Activated naive CD4-positive, alpha-beta T cell treated with anti-CD3 and anti-CD28 coated beads, Interleukin-2, amount 10 ng/mL, durations not matched to agents 7 days and 5 days (primary cell): ENCODE measurements around the gene MUC2.

Source experiments
- CTCF ChIA-PET: fragments of 350-600 bp; sonication (Branson Sonifier 250); formaldehyde crosslinking; loops from one replicate; lab custom pipeline; 2021; ENCODE audit warnings: antibody characterized with exemption; lab: Charles Lee
- DNase-seq: peaks from one replicate; pipeline ENCODE4 v3.0.0-alpha.2; 2020
- H3K27ac Mint-ChIP-seq: one replicate; pipeline ENCODE4 v1.8.0; 2021; ENCODE audit warnings: mild to moderate bottlenecking, moderate library complexity, mixed read lengths
- H3K27me3 Mint-ChIP-seq: one replicate; pipeline ENCODE4 v1.8.0; 2021; ENCODE audit warnings: mild to moderate bottlenecking, mixed read lengths
- H3K36me3 Mint-ChIP-seq: one replicate; pipeline ENCODE4 v1.8.0; 2021; ENCODE audit warnings: mixed read lengths
- H3K4me1 Mint-ChIP-seq: one replicate; pipeline ENCODE4 v1.8.0; 2021; ENCODE audit warnings: mixed read lengths
- H3K4me3 Mint-ChIP-seq: one replicate; pipeline ENCODE4 v1.8.0; 2021; ENCODE audit warnings: mild to moderate bottlenecking, moderate library complexity, mixed read lengths
- H3K9me3 Mint-ChIP-seq: one replicate; pipeline ENCODE4 v1.8.0; 2021; ENCODE audit warnings: mixed read lengths

The MUC2 gene

GRCh38 chr11:1041936-1042608, 32.6 kb upstream of the MUC2 start:
- CTCF ChIA-PET: interaction anchor here (1.6 kb wide), 1 partner anchor 9 kb away, joined by 5 read pairs; no protein-coding TSS in a partner anchor
- Mint-ChIP-seq H3K27ac (no peak overlapping the region), H3K9me3 (no peaks in the 10 kb centered on the region), H3K27me3 (peaks cover 11% of the 10 kb centered on the region), H3K4me3 (no peak overlapping the region), H3K4me1 (no peaks in the 10 kb centered on the region), H3K36me3 (no peaks in the 10 kb centered on the region)
- no peak for DNase-seq

- no peak for DNase-seq
- H3K27ac Mint-ChIP-seq: no peak overlapping the region
- no peaks in the 10 kb centered on the region for H3K9me3 Mint-ChIP-seq
- CTCF ChIA-PET: interaction anchor here (1.6 kb wide), 1 partner anchor 9 kb away, joined by 5 read pairs; no protein-coding TSS in a partner anchor
- H3K27me3 Mint-ChIP-seq: peaks cover 17% of the 10 kb centered on the region
- no peaks in the 10 kb centered on the region for H3K36me3 Mint-ChIP-seq
- no peaks in the 10 kb centered on the region for H3K4me1 Mint-ChIP-seq
- no peak overlapping the region for H3K4me3 Mint-ChIP-seq
Measured at GRCh38 chr11:1042626-1043562, 31.8 kb upstream of the MUC2 start.

GRCh38 chr11:1043563-1044096, 31.0 kb upstream of the MUC2 start:
- H3K4me3 Mint-ChIP-seq: no peak overlapping the region
- DNase-seq: no peak
- peaks cover 25% of the 10 kb centered on the region for H3K27me3 Mint-ChIP-seq
- H3K27ac Mint-ChIP-seq: no peak overlapping the region
- CTCF ChIA-PET: no interaction called here
- no peaks in the 10 kb centered on the region for H3K9me3 Mint-ChIP-seq
- H3K36me3 Mint-ChIP-seq: no peaks in the 10 kb centered on the region
- H3K4me1 Mint-ChIP-seq: no peaks in the 10 kb centered on the region

GRCh38 chr11:1044160-1044559, 30.5 kb upstream of the MUC2 start:
- peaks cover 29% of the 10 kb centered on the region for H3K27me3 Mint-ChIP-seq
- H3K4me1 Mint-ChIP-seq: no peaks in the 10 kb centered on the region
- CTCF ChIA-PET: no interaction called here
- no peaks in the 10 kb centered on the region for H3K36me3 Mint-ChIP-seq
- no peak for DNase-seq
- H3K27ac Mint-ChIP-seq: no peak overlapping the region
- no peak overlapping the region for H3K4me3 Mint-ChIP-seq
- no peaks in the 10 kb centered on the region for H3K9me3 Mint-ChIP-seq

DNA sequence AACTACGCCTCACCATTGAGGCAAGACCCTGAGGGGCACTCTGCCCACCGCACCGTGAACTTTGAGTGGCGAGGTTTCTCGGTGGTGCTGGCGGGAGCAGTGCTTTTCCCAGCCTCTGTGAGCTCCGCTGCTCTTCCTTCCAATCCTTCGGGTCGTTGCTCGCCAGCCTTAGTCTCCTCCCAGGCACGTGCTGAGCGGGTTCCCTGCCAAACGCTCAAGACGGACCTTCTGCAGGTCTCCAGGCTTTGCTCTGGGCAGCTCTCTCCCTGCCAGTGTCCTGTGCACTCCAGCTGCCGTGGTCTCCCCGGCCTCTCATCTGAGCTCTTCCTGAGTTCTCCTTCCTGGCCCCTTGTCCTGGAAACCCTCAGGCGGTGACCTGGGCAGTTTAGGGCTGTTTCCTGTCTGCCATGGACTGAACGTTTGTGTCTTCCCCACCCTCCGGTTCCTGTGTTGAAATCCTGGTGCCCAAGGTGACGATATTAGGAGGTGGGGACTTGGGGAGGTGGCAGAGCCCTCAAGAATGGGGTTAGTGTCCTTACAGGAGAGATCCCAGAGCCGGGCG, 27.0 kb upstream of the MUC2 start:
- peaks cover 2% of the 10 kb centered on the region for H3K4me1 Mint-ChIP-seq

GRCh38 chr11:1048375-1049070, 26.2 kb upstream of the MUC2 start:
- no peak overlapping the region for H3K4me3 Mint-ChIP-seq
- DNase-seq: no peak
- H3K27ac Mint-ChIP-seq: no peak overlapping the region
- H3K36me3 Mint-ChIP-seq: no peaks in the 10 kb centered on the region
- H3K9me3 Mint-ChIP-seq: no peaks in the 10 kb centered on the region
- H3K27me3 Mint-ChIP-seq: peaks cover 43% of the 10 kb centered on the region
- CTCF ChIA-PET: no interaction called here
- H3K4me1 Mint-ChIP-seq: peaks cover 2% of the 10 kb centered on the region

More for the DNA sequence above, 27.0 kb upstream of the MUC2 start:
- Mint-ChIP-seq H3K4me3 (no peak overlapping the region), H3K27me3 (peaks cover 43% of the 10 kb centered on the region), H3K9me3 (no peaks in the 10 kb centered on the region), H3K36me3 (no peaks in the 10 kb centered on the region), H3K27ac (no peak overlapping the region)
- DNase-seq: no peak
- CTCF ChIA-PET: no interaction called here

GRCh38 chr11:1049071-1049405, 25.6 kb upstream of the MUC2 start:
- CTCF ChIA-PET: no interaction called here
- no peak overlapping the region for H3K4me3 Mint-ChIP-seq
- no peaks in the 10 kb centered on the region for H3K36me3 Mint-ChIP-seq
- H3K4me1 Mint-ChIP-seq: peaks cover 2% of the 10 kb centered on the region
- no peak for DNase-seq
- peaks cover 40% of the 10 kb centered on the region for H3K27me3 Mint-ChIP-seq
- no peaks in the 10 kb centered on the region for H3K9me3 Mint-ChIP-seq
- no peak overlapping the region for H3K27ac Mint-ChIP-seq

DNA sequence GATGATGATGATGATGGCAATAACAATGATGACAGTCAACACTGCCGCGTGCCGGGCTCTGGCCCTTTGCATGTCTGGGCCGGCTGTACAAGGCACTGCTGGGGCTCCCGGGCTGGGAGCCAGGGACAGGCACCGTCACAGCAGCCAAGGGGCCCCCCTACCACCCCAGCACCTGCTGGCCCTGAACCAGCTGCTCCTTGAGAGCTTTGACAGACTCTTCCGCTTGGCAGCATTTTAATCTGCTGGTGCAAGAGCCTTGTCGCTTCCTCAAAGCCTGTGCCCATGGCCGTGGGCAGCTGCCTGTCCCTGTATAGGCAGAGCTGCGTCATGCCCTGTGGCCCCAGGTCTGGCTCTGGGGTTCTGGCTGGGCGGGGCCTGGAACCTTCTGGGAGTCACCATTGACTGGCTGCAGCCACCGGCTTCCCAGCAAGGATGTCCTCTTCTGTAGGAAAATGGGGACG, 25.2 kb upstream of the MUC2 start:
- H3K27ac Mint-ChIP-seq: no peak overlapping the region
- CTCF ChIA-PET: interaction anchor here (3.4 kb wide), 1 partner anchor 201 kb away, joined by 39 read pairs; no protein-coding TSS in a partner anchor
- H3K36me3 Mint-ChIP-seq: no peaks in the 10 kb centered on the region
- no peak for DNase-seq
- no peak overlapping the region for H3K4me3 Mint-ChIP-seq
- H3K27me3 Mint-ChIP-seq: peaks cover 36% of the 10 kb centered on the region
- H3K9me3 Mint-ChIP-seq: no peaks in the 10 kb centered on the region
- peaks cover 2% of the 10 kb centered on the region for H3K4me1 Mint-ChIP-seq

GRCh38 chr11:1049911-1050580, 24.6 kb upstream of the MUC2 start:
- DNase-seq: no peak
- Mint-ChIP-seq H3K9me3 (no peaks in the 10 kb centered on the region), H3K27ac (no peak overlapping the region), H3K27me3 (peaks cover 35% of the 10 kb centered on the region), H3K36me3 (no peaks in the 10 kb centered on the region), H3K4me3 (no peak overlapping the region), H3K4me1 (peaks cover 2% of the 10 kb centered on the region)
- CTCF ChIA-PET: interaction anchor here (0.6 to 3.4 kb wide), 2 partner anchors 195 to 202 kb away, joined by 3 to 39 read pairs; no protein-coding TSS in a partner anchor

GRCh38 chr11:1050581-1051355, 23.9 kb upstream of the MUC2 start:
- CTCF ChIA-PET: interaction anchor here (0.6 to 3.4 kb wide), 6 partner anchors 8 to 210 kb away, joined by 3 to 39 read pairs (median 4); no protein-coding TSS in a partner anchor
- no peaks in the 10 kb centered on the region for H3K9me3 Mint-ChIP-seq
- H3K4me3 Mint-ChIP-seq: no peak overlapping the region
- H3K36me3 Mint-ChIP-seq: no peaks in the 10 kb centered on the region
- DNase-seq: peak; percentile 83
- peaks cover 35% of the 10 kb centered on the region for H3K27me3 Mint-ChIP-seq
- no peak overlapping the region for H3K27ac Mint-ChIP-seq
- peaks cover 2% of the 10 kb centered on the region for H3K4me1 Mint-ChIP-seq

GRCh38 chr11:1051356-1052132, 23.1 kb upstream of the MUC2 start:
- Mint-ChIP-seq H3K4me1 (peaks cover 2% of the 10 kb centered on the region), H3K36me3 (no peaks in the 10 kb centered on the region), H3K27me3 (peaks cover 32% of the 10 kb centered on the region), H3K27ac (no peak overlapping the region), H3K4me3 (no peak overlapping the region), H3K9me3 (no peaks in the 10 kb centered on the region)
- CTCF ChIA-PET: interaction anchor here (0.6 to 3.4 kb wide), 5 partner anchors 9 to 211 kb away, joined by 3 to 39 read pairs (median 5); no protein-coding TSS in a partner anchor
- DNase-seq: no peak
